K562 (cell line): ENCODE measurements around the gene HOTAIR. TPM values are rescaled to one million over a fixed set of nuclear protein-coding genes. Genes with fewer than 3 reads are reported as not detected.

Source experiments
- ATAC-seq: fragments of 200-7000 bp; cut with Tn5 transposase; 3 replicates; pipeline ENCODE4 v1.9.1; 2020; ENCODE audit warnings: moderate library complexity
- BruUV-seq: library from RNA; stranded (reverse); fragments of 400-500 nt; replicated peaks from 2 replicates; lab custom pipeline; 2021; lab: Mats Ljungman, UMichigan
- CTCF ChIA-PET: fragments of 300-600 bp; formaldehyde crosslinking; extraction: SDS; loops from one replicate; lab custom pipeline; 2021; ENCODE audit warnings: low intra/inter-chr PET ratio; lab: Yijun Ruan, JAX
- POLR2A ChIA-PET: fragments of 300-600, 350-650 bp; sonication (Branson Sonifier 250); formaldehyde crosslinking; extraction: SDS; loops from one replicate; lab custom pipeline; 2021; ENCODE audit warnings: antibody characterized with exemption, inconsistent platforms; lab: Yijun Ruan, JAX
- DNase-seq, 4 experiments: peaks; one replicate each; pipeline versions ENCODE4 v3.0.0 to v3.0.0-alpha.2; 2011 to 2018; ENCODE audit warnings: low spot score in 3 of 4, mixed read lengths in 3 of 4; ENCODE audit errors: extremely low read depth in 1 of 4
- FAIRE-seq: peaks from 2 replicates; lab custom pipeline; 2011; peaks lifted over from hg19 to GRCh38; lab: Jason Lieb, UNC
- H2AFZ ChIP-seq: 2 replicates; pipeline ENCODE4 v1.6.0; 2011; ENCODE audit warnings: low read depth, low read length, control low read depth, inconsistent platforms
- H3K27ac ChIP-seq: fragments of 200-600 bp; 3 replicates; pipeline ENCODE4 v1.8.0; 2011; ENCODE audit warnings: low read depth, mild to moderate bottlenecking, control low read depth, inconsistent platforms, low read length, moderate library complexity, mixed read lengths; ENCODE audit errors: extremely low read depth
- H3K27me3 ChIP-seq, 2 experiments: fragments of 300-600 bp in 1 of 2; 2 replicates in 1 of 2; 3 replicates in 1 of 2; pipeline versions ENCODE4 v1.6.0 to v1.8.0; 2011; ENCODE audit warnings: inconsistent platforms in 2 of 2, low read length in 2 of 2, mild to moderate bottlenecking in 1 of 2, mixed read lengths in 1 of 2, moderate library complexity in 1 of 2; ENCODE audit not compliant: control insufficient read depth in 2 of 2, insufficient read depth in 2 of 2
- H3K36me3 ChIP-seq: fragments of 300-600 bp; 3 replicates; pipeline ENCODE4 v1.8.0; 2011; ENCODE audit warnings: mild to moderate bottlenecking, low read length, inconsistent platforms; ENCODE audit not compliant: control insufficient read depth, insufficient read depth
- H3K4me1 ChIP-seq, 2 experiments: fragments of 200-600 bp in 1 of 2; replicated peaks in 1 of 2; 2 replicates in 1 of 2; 3 replicates in 1 of 2; pipeline versions ENCODE4 v1.5.1 to v1.8.0; 2011; ENCODE audit warnings: inconsistent platforms in 2 of 2, low read length in 2 of 2, mild to moderate bottlenecking in 1 of 2, mixed read lengths in 1 of 2, moderate library complexity in 1 of 2; ENCODE audit not compliant: control insufficient read depth in 2 of 2, insufficient read depth in 2 of 2
- H3K4me2 ChIP-seq: 2 replicates; pipeline ENCODE4 v1.6.1; 2011; ENCODE audit warnings: low read length, control low read depth, inconsistent platforms, mixed read lengths; ENCODE audit not compliant: insufficient read depth
- H3K4me3 ChIP-seq: fragments of 200-600 bp; sonication (generic), shearing (Covaris generic); 2 replicates; pipeline ENCODE4 v1.5.1; 2016; ENCODE audit warnings: control low read depth, inconsistent platforms
- H3K79me2 ChIP-seq: fragments of 200-600 bp; 3 replicates; pipeline ENCODE4 v1.8.0; 2011; ENCODE audit warnings: low read length, inconsistent platforms; ENCODE audit not compliant: control insufficient read depth, insufficient read depth
- H3K9ac ChIP-seq, 2 experiments: 2 replicates each; pipeline versions ENCODE4 v1.6.0 to v1.6.1; 2011; ENCODE audit warnings: low read depth in 2 of 2, low read length in 2 of 2, control low read depth in 1 of 2, inconsistent platforms in 1 of 2, mild to moderate bottlenecking in 1 of 2, mixed read lengths in 1 of 2; ENCODE audit not compliant: insufficient read depth in 1 of 2
- H3K9me1 ChIP-seq: one replicate; pipeline ENCODE4 v1.6.0; 2011; ENCODE audit warnings: inconsistent platforms, mild to moderate bottlenecking, low read length, moderate library complexity; ENCODE audit not compliant: control insufficient read depth, insufficient read depth
- H3K9me3 ChIP-seq: replicated peaks from 2 replicates; pipeline ENCODE4 v1.5.1; 2011; ENCODE audit warnings: low read depth, low read length, inconsistent platforms; ENCODE audit not compliant: control insufficient read depth, insufficient read depth
- H4K20me1 ChIP-seq: replicated peaks from 2 replicates; pipeline ENCODE4 v1.6.1; 2011; ENCODE audit warnings: low read length, inconsistent platforms, mixed read lengths; ENCODE audit not compliant: control insufficient read depth, insufficient read depth
- BHLHE40 ChIP-seq: IDR thresholded peaks from 2 replicates; pipeline ENCODE4 v1.6.1; 2011; ENCODE audit warnings: low read length, improper control_type of control experiment
- GATAD2B ChIP-seq: fragments of 450-650 bp; IDR thresholded peaks from 2 replicates; pipeline ENCODE4 v1.6.1; 2017; ENCODE audit warnings: mild to moderate bottlenecking, borderline replicate concordance
- KAT8 ChIP-seq: fragments of 450-650 bp; IDR thresholded peaks from 2 replicates; pipeline ENCODE4 v1.6.1; 2016; ENCODE audit warnings: low read depth, mild to moderate bottlenecking
- KLF10 ChIP-seq: fragments of 250-450 bp; sonication (Bioruptor Pico); IDR thresholded peaks from 2 replicates; pipeline ENCODE4 v1.6.1; 2021; ENCODE audit warnings: matching md5 sums
- MECOM ChIP-seq: fragments of 250-450 bp; sonication (Bioruptor Pico); IDR thresholded peaks from 2 replicates; pipeline ENCODE4 v1.8.0; 2022; ENCODE audit warnings: inconsistent platforms
- PML ChIP-seq: IDR thresholded peaks from 2 replicates; pipeline ENCODE4 v1.6.1; 2012; ENCODE audit warnings: low read length, inconsistent platforms
- REST ChIP-seq, 2 experiments: fragments of 450-650 bp; formaldehyde crosslinking in 1 of 2; IDR thresholded peaks; 2 replicates each; pipeline versions ENCODE4 v1.4.0 to v1.6.1; 2014 to 2020; ENCODE audit warnings: mild to moderate bottlenecking in 2 of 2, borderline replicate concordance in 1 of 2, low read depth in 1 of 2
- SMAD3 ChIP-seq: fragments of 450-650 bp; formaldehyde crosslinking; conservative IDR thresholded peaks from 2 replicates; pipeline ENCODE4 v1.4.0; 2020; ENCODE audit warnings: mild to moderate bottlenecking
- TEAD2 ChIP-seq: fragments of 450-650 bp; IDR thresholded peaks from 2 replicates; pipeline ENCODE4 v1.6.1; 2016; ENCODE audit warnings: missing genetic modification characterization, control low read depth, missing compliant biosample characterization
- ZBTB17 ChIP-seq: fragments of 450-650 bp; formaldehyde crosslinking; IDR thresholded peaks from 2 replicates; pipeline ENCODE4 v1.4.0; 2020; ENCODE audit warnings: mild to moderate bottlenecking
- ZBTB33 ChIP-seq: sonication (generic); formaldehyde crosslinking; IDR thresholded peaks from 2 replicates; pipeline ENCODE4 v1.8.1; 2023; ENCODE audit warnings: mild to moderate bottlenecking, missing genetic modification reagents
- ZNF561 ChIP-seq: fragments of 450-650 bp; formaldehyde crosslinking; conservative IDR thresholded peaks from 2 replicates; pipeline ENCODE4 v1.4.0; 2020; ENCODE audit warnings: mild to moderate bottlenecking, moderate library complexity
- WGBS: fragments of 100-300 bp; shearing (Covaris generic); methylation state at CpG from one replicate; pipeline ENCODE4 v1.1.6; 2016; ENCODE audit warnings: low coverage, mixed read lengths; ENCODE audit not compliant: insufficient coverage; ENCODE audit errors: missing lambda C conversion rate; 5-methylcytosine and 5-hydroxymethylcytosine counted together
- in situ Hi-C: fragments of 300-500 bp; cut with MboI; formaldehyde crosslinking; loops from 4 replicates; pipeline ENCODE4 v1.15.0; 2018; ENCODE audit warnings: inconsistent platforms, mixed read lengths
- intact Hi-C: fragments of 100-400 bp; cut with micrococcal nuclease; formaldehyde crosslinking; loops from 2 replicates; pipeline ENCODE4 v1.14.2; 2022
- polyA plus RNA-seq, 8 experiments: library from polyadenylated mRNA; depleted of rRNA in 4 of 8; stranded (reverse) in 5 of 8; unstranded in 3 of 8; fragments of >200 nt; fragmentation: Nextera tagmentation in 2 of 8; fragmentation: Illumina TruSeq in 1 of 8; extraction: Ambion mirVana in 2 of 8; extraction: Trizol in 1 of 8; gene quantifications; 2 replicates each; pipeline versions ENCODE4 v1.2.1 to v1.2.3, GENCODE V29; 2011 to 2014; ENCODE audit warnings: inconsistent platforms in 1 of 8, missing spikeins in 1 of 8
- total RNA-seq, 7 experiments: library from RNA; depleted of rRNA in 6 of 7; stranded (reverse); fragments of >200 nt in 6 of 7; fragmentation: Illumina TruSeq in 2 of 7; extraction: Trizol in 2 of 7; gene quantifications; 2 replicates each; pipeline versions ENCODE4 v1.2.1 to v1.2.3, GENCODE V29; 2011 to 2021; ENCODE audit warnings: low replicate concordance in 1 of 7

Gene HOTAIR
- total and polyA plus RNA-seq, 9 of the 15 experiments (the other 6 are each of a cell fraction or from before 2014, with no cell fraction given), result 0.04 TPM; not detected in 8

- POLR2A ChIA-PET, result interaction anchor here (0.5 to 1.4 kb wide), 4 partner anchors 10 to 45 kb away, joined by 3 to 6 read pairs (median 3); partner anchors contain the start of gene HOXC13
- H3K4me1 ChIP-seq, result peaks cover 4 to 40% of the 10 kb centered on the region in 2 experiments; a peak in 4 of 5 replicates
- TF ChIP-seq REST (IDR thresholded peaks at IDR 0.05; ENCODE audit: borderline replicate concordance) (no peak), REST (CRISPR knock-in tag; IDR thresholded peaks at IDR 0.05; ENCODE audit: low read depth) (no peak), ZBTB33 (CRISPR knock-in tag) (no peak), TEAD2 (tag) (no peak), KAT8 (no peak), SMAD3 (CRISPR knock-in tag) (no peak), MECOM (CRISPR knock-in tag) (no peak), KLF10 (CRISPR knock-in tag) (no peak), BHLHE40 (no peak), ZBTB17 (CRISPR knock-in tag) (no peak), PML (no peak), GATAD2B (no peak), ZNF561 (CRISPR knock-in tag) (no peak)
Observed at GRCh38 chr12:53953831-53954693, 20.7 kb downstream of the HOTAIR start.

More at GRCh38 chr12:53953831-53954693, 20.7 kb downstream of the HOTAIR start:
- peaks cover 15% of the 10 kb centered on the region for H4K20me1 ChIP-seq
- H3K4me2 ChIP-seq, result no peak overlapping the region
- in situ Hi-C loops (no loop called here), intact Hi-C loops (no loop called here)
- FAIRE-seq (no peak), DNase-seq (no peak), ATAC-seq (no peak)
- H3K79me2 ChIP-seq, result no peaks in the 10 kb centered on the region
- H3K27ac ChIP-seq, result no peak overlapping the region
- no TSS peak for BruUV-seq
- no peak overlapping the region for H2AFZ ChIP-seq
- no peaks in the 10 kb centered on the region for H3K36me3 ChIP-seq
- H3K9ac ChIP-seq, result no peak overlapping the region
- peaks cover 61 to 81% of the 10 kb centered on the region in 2 experiments for H3K27me3 ChIP-seq
- H3K9me3 ChIP-seq, result no peaks in the 10 kb centered on the region
- no peaks in the 10 kb centered on the region for H3K9me1 ChIP-seq
- WGBS, result 7% methylated on average over 18 of the region's 19 CpGs
- CTCF ChIA-PET, result no interaction called here
- H3K4me3 ChIP-seq, result no peak overlapping the region
